SK-N-SH treated with all-trans-retinoic acid at 6 μM for 48 hours (cell line): Measurements from ENCODE around the gene ERO1A.

ENCODE experiments used
- ATAC-seq: fragments of 200-7000 bp; cut with Tn5 transposase; 3 replicates; pipeline ENCODE4 v1.9.1; 2020; ENCODE audit warnings: mild to moderate bottlenecking, moderate library complexity
- ARNTL ChIP-seq: fragments of 450-650 bp; formaldehyde crosslinking; IDR thresholded peaks from 2 replicates; pipeline ENCODE4 v1.5.0; 2020; ENCODE audit warnings: low read depth, mild to moderate bottlenecking, moderate library complexity, borderline replicate concordance
- CSDC2 ChIP-seq: fragments of 250-450 bp; sonication (Bioruptor Pico); IDR thresholded peaks from 2 replicates; pipeline ENCODE4 v1.5.0; 2020; ENCODE audit warnings: mild to moderate bottlenecking, moderate library complexity
- CSRNP3 ChIP-seq: fragments of 250-450 bp; sonication (Bioruptor Pico); IDR thresholded peaks from 2 replicates; pipeline ENCODE4 v1.5.1; 2021; ENCODE audit warnings: mild to moderate bottlenecking, moderate library complexity
- ESRRG ChIP-seq: fragments of 250-450 bp; sonication (Bioruptor Pico); IDR thresholded peaks from 2 replicates; pipeline ENCODE4 v1.6.1; 2021; ENCODE audit warnings: mild to moderate bottlenecking
- GLIS3 ChIP-seq: fragments of 250-450 bp; sonication (Bioruptor Pico); IDR thresholded peaks from 2 replicates; pipeline ENCODE4 v1.5.0; 2020; ENCODE audit warnings: mild to moderate bottlenecking, moderate library complexity
- ISL1 ChIP-seq: fragments of 250-450 bp; sonication (Bioruptor Pico); IDR thresholded peaks from 2 replicates; pipeline ENCODE4 v2.1.2; 2022; ENCODE audit warnings: mild to moderate bottlenecking, moderate library complexity
- OSR1 ChIP-seq: fragments of 250-450 bp; sonication (Bioruptor Pico); IDR thresholded peaks from 2 replicates; pipeline ENCODE4 v1.8.0; 2022; ENCODE audit warnings: moderate library complexity, mild to moderate bottlenecking, inconsistent platforms
- PATZ1 ChIP-seq: fragments of 250-450 bp; sonication (Bioruptor Pico); IDR thresholded peaks from 2 replicates; pipeline ENCODE4 v1.8.0; 2020; ENCODE audit warnings: mild to moderate bottlenecking, moderate library complexity, borderline replicate concordance
- POU6F1 ChIP-seq: fragments of 250-450 bp; sonication (Bioruptor Pico); IDR thresholded peaks from 2 replicates; pipeline ENCODE4 v1.8.0; 2021; ENCODE audit warnings: low read depth, mild to moderate bottlenecking, moderate library complexity, borderline replicate concordance
- RARB ChIP-seq: fragments of 250-450 bp; sonication (Bioruptor Pico); IDR thresholded peaks from 2 replicates; pipeline ENCODE4 v1.8.0; 2021; ENCODE audit warnings: mild to moderate bottlenecking, moderate library complexity
- SNAI2 ChIP-seq: fragments of 250-450 bp; sonication (Bioruptor Pico); IDR thresholded peaks from 2 replicates; pipeline ENCODE4 v1.5.0; 2020; ENCODE audit warnings: mild to moderate bottlenecking, moderate library complexity
- TCF4 ChIP-seq: fragments of 250-450 bp; sonication (Bioruptor Pico); IDR thresholded peaks from 2 replicates; pipeline ENCODE4 v1.8.0; 2021; ENCODE audit warnings: mild to moderate bottlenecking, moderate library complexity, borderline replicate concordance
- TOX ChIP-seq: fragments of 250-450 bp; sonication (Bioruptor Pico); IDR thresholded peaks from 2 replicates; pipeline ENCODE4 v1.8.0; 2021; ENCODE audit warnings: mild to moderate bottlenecking, moderate library complexity, borderline replicate concordance
- TSHZ2 ChIP-seq: fragments of 250-450 bp; sonication (Bioruptor Pico); IDR thresholded peaks from 2 replicates; pipeline ENCODE4 v1.5.0; 2020; ENCODE audit warnings: mild to moderate bottlenecking, moderate library complexity
- ZC3H10 ChIP-seq: fragments of 250-450 bp; sonication (Bioruptor Pico); IDR thresholded peaks from 2 replicates; pipeline ENCODE4 v1.5.1; 2021; ENCODE audit warnings: mild to moderate bottlenecking, moderate library complexity
- ZFP3 ChIP-seq: fragments of 250-450 bp; sonication (Bioruptor Pico); IDR thresholded peaks from 2 replicates; pipeline ENCODE4 v1.5.0; 2020; ENCODE audit warnings: mild to moderate bottlenecking, moderate library complexity
- ZFP30 ChIP-seq: fragments of 450-650 bp; formaldehyde crosslinking; IDR thresholded peaks from 2 replicates; pipeline ENCODE4 v1.5.0; 2022; ENCODE audit warnings: mild to moderate bottlenecking, moderate library complexity
- ZNF70 ChIP-seq: fragments of 450-650 bp; formaldehyde crosslinking; IDR thresholded peaks from 2 replicates; pipeline ENCODE4 v1.5.0; 2020; ENCODE audit warnings: mild to moderate bottlenecking, moderate library complexity
- ZNF8 ChIP-seq: fragments of 450-650 bp; formaldehyde crosslinking; IDR thresholded peaks from 2 replicates; pipeline ENCODE4 v1.5.0; 2020; ENCODE audit warnings: mild to moderate bottlenecking, moderate library complexity

Gene ERO1A

DNA sequence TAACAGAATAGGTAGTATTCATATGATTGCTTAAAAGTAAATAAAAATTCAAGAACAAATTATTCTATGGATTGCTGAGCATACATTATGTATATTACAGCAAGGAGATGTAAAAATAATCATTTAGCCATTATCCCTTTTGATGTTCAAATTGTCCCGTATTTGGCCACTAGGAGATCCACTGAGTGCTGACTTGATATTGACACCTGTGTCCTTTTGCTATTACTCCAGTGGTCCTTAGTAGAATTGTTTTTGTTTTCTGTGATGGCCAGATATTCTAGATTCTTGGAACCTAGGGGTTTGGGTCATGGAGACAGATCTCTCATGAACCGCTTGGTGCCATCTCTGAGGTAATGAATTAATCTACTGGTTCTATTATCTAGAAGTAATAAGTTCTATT is 16.8 kb downstream of the ERO1A start:
- no peak for ATAC-seq
- no peak for TF ChIP-seq POU6F1 (CRISPR knock-in tag)
- TF ChIP-seq TSHZ2 (CRISPR knock-in tag): no peak
- no peak for TF ChIP-seq ESRRG

DNA sequence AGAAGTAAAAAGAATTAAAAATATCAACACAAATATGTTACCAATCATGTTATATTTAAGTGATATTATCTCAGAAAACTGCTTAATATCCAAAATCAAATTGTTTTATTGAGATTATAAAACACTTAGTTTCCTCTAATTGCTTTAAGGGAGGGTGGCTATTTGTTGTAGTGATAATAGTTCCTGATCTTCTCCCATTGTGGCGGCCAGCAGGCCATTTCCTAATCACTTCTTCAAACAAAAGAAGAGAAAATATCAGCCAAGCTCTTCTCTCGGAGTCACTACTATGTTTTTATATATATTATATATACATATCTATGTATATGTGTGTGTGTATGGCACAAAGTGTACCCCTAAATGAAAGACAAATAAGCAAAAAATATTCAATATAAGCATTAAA is 31.5 kb downstream of the ERO1A start:
- TF ChIP-seq TCF4 (CRISPR knock-in tag): peak; percentile 50; the same call in 1 of the 2 replicates
- TF ChIP-seq ZC3H10 (CRISPR knock-in tag): no peak
- TF ChIP-seq, all 23 proteins: peak for 1
- no peak for ATAC-seq

GRCh38 chr14:52661314-52661713 is 34.0 kb downstream of the ERO1A start:
- TF ChIP-seq RARB (no peak), SNAI2 (CRISPR knock-in tag) (no peak), ZNF70 (CRISPR knock-in tag) (no peak), ZFP3 (no peak), ISL1 (CRISPR knock-in tag) (no peak), POU6F1 (CRISPR knock-in tag) (no peak), TOX (CRISPR knock-in tag) (no peak), ARNTL (CRISPR knock-in tag) (no peak), PATZ1 (CRISPR knock-in tag) (no peak), ZC3H10 (CRISPR knock-in tag) (no peak), ZNF8 (no peak), TSHZ2 (CRISPR knock-in tag) (no peak), OSR1 (no peak), CSDC2 (CRISPR knock-in tag) (no peak), TCF4 (CRISPR knock-in tag) (no peak), GLIS3 (CRISPR knock-in tag) (no peak), ESRRG (no peak), ZFP30 (CRISPR knock-in tag) (no peak), CSRNP3 (CRISPR knock-in tag) (no peak)
- ATAC-seq: no peak
